Measurements from ENCODE around the gene SYAP1.
"Not testable (repeated sequence)": the region's sequence is repeated elsewhere in the genome, so short reads cannot be mapped to it uniquely, and the experiment has no call there.

SYAP1 gene, protein sequence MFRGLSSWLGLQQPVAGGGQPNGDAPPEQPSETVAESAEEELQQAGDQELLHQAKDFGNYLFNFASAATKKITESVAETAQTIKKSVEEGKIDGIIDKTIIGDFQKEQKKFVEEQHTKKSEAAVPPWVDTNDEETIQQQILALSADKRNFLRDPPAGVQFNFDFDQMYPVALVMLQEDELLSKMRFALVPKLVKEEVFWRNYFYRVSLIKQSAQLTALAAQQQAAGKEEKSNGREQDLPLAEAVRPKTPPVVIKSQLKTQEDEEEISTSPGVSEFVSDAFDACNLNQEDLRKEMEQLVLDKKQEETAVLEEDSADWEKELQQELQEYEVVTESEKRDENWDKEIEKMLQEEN

DNA sequence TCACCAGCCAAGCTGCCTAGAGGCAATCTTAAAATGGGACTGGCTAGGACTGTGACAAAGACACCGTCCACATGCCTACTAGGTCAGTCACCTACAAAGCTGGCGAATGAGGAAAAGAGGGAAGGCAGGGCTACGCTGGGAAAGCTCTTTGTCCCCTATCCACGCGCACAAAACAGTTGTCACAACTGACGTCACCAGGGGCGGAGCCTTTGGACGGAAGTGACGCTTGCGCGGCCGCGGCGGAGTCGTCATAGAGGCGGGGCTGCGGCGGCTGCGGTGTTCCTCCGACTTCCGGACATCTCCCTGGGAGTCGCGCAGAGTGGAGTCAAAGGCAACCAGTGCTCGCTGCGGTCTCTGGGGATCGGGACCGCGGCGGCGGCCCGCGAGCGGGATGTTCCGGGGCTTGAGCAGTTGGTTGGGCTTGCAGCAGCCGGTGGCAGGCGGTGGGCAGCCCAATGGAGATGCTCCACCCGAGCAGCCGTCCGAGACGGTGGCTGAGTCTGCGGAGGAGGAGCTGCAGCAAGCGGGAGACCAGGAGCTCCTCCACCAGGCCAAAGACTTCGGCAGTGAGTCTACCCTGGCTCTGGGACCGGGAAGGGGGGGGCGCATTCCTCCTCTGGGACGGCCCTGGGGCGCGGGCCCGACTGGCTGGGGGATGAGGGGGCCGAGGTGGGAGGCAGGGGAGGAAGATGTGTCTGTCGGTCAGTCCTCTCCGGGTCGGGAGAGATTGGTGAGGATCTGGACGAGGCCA lies at the start of gene SYAP1:
Gene SYAP1, plus strand, starts transcription at position 279 of the 751 bp plus-strand sequence. Its CDS starts 113 bp downstream, at position 392.
- peak; percentile 6 to 98 (median 88) for DNase-seq

DNA sequence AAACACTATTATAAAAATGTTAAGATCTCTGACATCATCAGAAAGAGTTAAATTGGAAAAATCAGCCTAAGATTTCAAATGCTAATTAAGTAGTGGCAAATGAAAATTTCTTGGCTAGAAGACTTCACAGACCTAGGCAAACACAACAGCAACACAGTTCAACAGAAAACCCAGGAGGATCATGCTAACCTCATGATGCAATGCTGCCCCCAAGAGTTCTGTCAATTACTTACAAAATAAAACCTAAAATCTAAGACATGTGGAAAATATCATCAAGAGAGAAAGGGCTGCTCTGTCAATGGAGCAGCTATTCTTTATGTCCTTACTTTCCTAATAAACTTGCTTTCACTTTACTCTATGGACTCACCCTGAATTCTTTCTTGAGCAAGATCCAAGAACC lies 48.4 kb upstream of the SYAP1 start:
- DNase-seq = peak in 13 of 56 donors; percentile 0 to 30 (median 1)

DNA sequence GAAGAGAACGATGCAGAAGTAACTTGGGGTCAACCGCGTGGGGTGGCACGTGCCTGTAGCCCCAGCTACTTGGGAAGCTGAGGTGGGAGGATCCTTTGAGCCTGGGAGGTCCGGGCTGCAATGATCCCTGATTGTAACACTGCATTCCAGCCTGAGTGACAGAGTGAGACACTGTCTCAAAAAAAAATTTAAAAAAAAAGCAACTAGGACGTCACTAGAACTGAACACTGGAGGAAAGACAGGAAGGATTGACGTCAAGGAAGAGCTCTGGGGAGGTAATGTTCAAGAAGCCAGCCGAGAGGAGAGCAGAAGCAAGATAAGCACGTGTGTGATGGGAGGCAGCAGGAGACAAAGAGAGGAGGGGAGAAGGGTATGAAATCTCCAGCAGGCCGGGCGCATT lies 40.7 kb upstream of the SYAP1 start:
- no peak for DNase-seq

DNA sequence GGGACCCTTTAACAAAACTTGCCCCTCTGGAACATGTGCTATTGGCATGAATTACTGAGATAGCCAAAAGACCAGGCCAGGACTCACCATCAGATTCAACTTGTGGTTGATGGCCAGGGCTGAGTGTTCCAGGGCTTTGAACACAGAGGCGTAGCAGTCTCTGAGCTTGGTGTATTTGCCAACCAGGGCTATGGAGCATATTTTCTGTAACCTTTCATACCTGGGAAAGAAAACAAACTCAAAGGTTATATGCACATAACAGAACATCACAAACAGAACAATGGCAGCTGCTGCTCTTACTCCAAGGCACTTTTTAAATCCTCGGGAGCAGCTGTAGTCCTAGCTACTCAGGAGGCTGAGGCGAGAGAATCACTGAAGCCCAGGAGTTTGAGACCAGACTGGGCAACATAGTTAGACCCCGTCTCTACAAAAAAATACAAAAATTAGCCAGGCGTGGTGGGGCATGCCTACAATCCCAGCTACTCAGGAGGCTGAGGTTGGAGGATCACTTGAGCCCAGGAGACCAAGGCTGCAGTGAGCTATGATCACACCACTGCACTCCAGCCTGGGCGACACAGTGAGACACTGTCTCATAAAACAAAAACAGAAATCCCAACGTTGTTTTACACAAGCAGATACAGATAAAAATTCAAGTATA lies 36.3 kb upstream of the SYAP1 start:
- DNase-seq = no peak

DNA sequence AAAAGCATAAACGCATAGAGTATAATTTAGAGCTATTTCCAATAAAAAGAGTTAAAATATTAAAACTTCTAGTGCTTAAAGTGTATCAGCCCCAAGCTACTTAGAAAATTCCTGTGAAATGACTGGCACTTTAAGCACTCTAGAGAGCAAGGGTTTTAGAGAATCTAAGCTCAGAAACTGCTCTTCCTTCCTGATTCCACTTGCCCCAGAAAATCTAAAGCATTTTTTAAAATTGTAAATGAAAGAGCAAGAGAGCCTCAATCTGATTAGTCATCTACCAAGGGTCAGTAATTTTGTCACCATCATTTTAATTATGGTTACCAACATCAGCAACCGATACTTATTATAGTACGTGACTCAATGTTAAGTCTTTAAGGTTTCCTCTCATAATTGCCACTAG lies 31.9 kb upstream of the SYAP1 start:
- DNase-seq = no peak

DNA sequence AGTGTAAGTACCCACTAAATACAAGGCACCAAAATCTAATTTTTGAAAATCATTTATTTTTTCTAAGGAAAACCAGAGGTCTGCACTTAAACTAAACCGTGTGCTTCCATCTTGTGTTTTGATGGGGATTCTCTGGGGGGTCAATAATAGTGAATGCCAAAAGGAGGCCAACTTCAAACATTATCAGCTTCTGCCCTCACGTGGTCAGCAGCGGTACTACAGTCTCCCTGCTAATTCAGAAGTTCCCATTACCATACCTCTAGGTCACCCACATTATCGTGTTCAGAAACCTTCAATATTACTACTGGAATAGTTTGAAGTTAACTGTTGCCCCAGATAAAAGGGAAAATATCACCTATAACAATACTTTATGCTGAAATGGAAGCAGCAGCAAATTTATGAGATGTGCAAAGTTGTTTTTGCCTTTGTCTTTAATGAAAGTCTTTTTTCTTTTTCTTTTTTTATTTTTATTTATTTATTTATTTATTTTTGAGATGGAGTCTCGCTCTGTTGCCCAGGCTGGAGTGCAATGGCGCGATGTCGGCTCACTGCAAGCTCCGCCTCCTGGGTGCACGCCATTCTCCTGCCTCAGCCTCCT lies 24.2 kb upstream of the SYAP1 start:
- DNase-seq = peak in 38 of 56 donors; percentile 0 to 72 (median 4)

DNA sequence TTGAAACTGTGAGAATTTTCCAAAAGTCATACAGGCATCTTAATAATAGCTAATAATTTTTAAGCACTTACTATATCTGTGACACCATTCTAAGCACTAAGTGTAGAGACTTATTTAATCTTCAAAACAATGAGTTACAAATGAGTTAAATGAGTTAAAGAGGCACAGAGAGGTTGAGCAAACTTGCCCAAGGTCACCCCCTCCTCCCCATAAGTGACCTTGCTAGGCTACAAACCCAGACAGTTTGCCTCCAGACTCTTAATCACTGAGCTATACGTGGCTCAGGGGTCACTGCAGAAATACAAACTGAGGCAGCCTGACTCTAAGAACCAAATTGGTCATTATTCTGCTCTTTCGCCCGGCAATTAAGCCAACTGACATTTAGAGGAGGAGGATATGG lies 22.5 kb upstream of the SYAP1 start:
- DNase-seq = no peak

DNA sequence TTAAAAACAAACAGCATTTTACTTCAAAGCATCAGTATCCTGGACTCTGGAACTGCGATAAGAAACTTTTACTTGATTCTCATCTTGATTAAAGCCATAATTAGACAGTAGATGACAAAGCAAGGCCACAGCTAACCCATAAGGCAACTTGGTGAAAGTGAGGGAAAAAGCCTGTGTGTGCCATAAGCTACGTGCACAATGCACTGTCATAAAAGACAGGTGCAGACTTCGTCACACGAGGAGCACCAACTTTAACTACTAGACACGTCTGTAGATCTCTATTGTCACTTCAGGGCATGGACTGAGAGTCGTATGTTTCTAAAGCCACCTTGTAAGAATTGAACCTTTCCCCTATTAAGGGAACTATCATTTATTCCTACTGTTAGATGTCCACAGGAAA lies 20.0 kb upstream of the SYAP1 start:
- DNase-seq = no peak

DNA sequence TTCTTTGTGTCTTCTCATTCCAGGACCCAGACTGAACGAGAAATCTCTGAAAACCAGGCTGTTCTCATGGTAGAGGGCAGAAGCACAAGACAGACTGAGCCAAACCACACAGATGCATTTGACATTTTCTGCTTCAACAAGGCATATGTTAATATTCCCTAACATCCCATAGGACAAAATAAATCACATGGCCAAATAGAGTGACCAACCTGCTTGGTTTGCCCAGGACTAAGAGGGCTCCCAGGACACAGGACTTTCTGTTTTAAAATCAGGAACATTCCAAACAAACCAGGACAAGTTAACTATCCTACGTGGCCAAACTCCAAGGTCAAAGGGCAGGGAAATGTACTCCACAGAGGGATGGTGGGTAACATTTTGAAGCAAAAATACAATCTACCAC lies 18.7 kb upstream of the SYAP1 start:
- no peak for DNase-seq

DNA sequence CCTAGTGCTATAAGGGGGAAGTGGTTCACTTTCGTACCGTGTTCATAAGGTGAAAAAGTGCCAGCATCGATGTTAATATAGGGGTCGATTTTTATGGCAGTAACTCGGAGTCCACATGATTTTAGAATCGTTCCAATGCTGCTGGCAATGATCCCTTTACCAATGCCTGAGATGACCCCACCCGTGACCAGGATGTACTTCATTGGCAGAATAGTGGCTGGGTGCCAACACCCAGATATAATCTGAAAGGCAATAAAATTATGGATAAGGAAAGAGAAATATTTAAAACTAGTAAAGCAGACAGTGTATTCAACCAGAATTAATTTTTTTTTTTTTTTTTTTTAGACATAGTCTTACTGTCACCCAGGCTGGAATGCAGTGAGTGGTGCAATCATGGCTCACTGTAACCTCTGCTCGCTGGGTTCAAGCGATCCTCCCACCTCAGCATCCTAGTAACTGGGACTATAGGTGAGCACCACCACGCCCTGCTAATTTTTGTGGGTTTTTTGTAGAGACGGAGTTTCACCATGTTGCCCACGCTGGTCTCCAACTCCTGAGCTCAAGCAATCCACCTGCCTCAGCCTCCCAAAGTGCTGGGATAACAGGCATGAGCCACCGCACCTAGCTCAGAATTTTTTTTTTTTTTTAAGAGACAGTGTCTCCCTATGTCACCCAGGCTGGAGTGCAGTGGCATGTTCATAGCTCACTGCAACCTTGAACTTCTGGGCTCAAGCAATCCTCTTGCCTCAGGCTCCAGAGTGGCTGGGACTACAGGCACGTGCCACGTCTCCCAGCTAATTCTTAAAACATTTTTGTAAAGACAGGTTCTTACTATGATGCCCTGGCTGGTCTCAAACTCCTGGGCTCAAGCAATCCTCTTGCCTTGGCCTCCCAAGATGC lies 16.5 kb upstream of the SYAP1 start:
- DNase-seq = no peak

DNA sequence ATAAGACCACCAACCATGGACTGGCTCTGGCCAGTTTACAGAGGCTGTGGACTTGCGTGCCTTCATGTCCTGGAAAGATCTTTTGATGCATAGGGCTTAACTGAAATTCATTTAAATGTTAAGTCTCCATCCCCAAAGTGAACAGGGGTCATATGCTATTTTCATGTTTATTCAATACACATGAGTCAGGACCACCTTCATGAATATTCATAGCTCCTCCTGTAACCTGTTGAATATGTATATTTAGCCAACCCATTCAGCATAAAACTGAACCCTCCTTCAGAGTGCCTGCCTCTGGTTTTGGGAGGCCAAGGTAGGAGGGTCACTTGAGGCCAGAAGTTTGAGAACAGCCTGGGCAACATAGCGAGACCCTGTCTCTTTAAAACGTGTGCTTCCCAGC lies 14.0 kb upstream of the SYAP1 start:
- DNase-seq = no peak

DNA sequence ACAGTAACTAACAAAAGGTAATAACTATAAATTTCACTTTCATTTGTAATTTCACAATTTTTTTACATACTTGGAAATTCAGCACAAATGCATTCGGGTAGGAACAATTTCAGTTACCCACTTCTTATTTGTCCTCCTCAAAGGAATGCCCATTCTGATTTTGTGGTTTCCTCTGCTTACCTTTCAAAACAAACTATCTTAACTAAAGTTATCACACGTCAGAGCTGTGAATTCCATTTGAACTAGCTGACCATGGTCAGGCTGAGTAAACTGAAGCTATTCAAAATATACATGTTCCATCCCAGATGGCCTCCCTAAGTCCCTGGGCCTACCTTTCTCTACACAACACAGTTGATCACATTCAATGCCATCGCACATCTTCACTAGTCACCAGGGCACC lies 11.4 kb upstream of the SYAP1 start:
- no peak for DNase-seq

DNA sequence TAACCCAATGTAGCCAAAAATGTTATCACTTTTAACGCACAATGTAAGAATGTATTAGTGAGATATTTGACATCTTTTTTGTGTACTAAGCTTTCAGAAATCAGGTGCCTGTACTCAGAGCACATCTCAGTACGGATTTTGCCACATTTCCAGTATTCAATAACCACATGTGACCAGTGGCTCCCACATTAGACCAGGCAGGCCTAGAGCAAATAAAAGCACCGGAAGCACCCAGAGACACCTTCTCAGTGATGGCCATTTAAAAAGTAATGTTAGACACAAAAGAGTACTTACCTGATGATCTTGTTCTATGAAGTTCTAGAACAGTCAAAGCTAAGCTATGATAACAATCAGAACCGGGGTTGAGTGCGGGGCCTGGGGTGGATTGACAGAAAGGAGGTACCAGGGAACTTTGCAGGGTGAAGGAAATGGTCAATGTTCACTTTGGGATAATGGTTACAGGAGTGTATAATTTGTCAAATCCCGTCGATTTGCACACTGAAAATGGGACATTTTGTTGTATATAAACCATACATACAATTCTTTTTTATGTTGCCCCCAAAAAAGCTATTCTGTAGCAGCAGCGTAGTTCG lies 8.1 kb upstream of the SYAP1 start:
- DNase-seq = peak in 3 of 56 donors; percentile 0 to 18 (median 0)

DNA sequence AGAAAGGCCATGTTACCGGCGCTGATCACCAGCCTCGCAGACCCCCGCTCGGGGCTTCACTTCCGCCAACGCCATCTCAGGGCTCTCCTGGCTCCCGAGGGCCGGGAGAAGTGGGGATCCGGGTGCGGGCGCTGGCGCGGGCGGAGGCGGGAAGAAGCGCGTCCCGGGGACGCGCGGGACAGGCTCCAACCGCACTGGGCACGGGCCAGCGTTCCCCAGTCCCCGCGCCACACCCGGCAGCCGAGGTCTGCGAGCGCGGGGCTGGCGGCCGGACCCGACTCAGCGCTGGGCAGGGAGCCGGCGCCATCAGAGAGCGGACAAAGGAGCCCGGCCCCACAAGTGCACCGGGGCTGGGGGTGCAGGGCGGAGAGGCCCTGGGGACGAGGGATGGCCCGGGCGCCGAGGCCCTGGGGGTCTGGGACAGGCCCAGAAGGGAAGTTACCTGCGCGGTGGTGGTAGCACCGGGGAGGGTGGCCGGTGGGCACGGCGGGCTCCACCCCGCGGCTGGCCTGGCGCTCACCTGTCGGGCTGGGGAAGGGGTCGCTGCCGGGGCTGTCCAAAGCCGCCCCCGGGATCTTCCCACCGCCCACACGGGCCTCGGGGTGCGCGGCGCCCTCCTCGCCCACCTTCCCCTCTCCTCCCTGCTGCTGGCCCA lies 7.4 kb upstream of the SYAP1 start:
- peak in 14 of 56 donors; percentile 0 to 32 (median 10) for DNase-seq

DNA sequence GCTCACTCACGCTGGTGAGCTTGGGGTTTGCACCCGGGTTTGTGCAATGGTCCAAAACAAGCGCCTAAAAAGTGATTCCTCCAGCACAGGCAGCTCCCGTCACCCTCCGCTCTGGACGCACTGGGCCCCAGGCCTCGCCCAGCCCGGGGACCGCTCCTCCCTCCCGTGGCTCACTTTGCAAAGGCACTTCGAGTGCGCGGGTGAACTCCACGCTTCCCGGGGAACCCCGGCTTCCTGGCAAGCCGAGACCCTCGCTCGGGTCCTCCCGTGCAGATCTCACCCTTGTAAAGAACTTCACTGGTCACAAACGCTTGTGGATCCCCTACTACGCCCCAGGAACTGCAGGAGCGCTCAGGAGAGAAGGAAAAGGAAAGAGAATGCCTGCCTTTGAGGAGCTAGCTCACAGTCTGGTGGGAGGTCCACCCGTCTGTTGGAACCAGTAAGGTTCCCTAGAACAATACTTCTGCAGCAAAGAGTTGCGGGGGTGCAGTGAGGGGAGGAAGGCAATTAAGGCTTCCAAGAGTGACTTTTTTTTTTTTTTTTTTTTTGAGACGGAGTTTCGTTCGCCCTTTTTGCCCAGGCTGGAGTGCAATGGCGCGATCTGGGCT lies 6.8 kb upstream of the SYAP1 start, which contains the start of gene CTPS2:
Gene CTPS2, minus strand, starts transcription at position 122 of the 608 bp plus-strand sequence. CDS start 9,767 bp downstream, outside the sequence.
- DNase-seq = peak in 46 of 56 donors; percentile 0 to 52 (median 16)

DNA sequence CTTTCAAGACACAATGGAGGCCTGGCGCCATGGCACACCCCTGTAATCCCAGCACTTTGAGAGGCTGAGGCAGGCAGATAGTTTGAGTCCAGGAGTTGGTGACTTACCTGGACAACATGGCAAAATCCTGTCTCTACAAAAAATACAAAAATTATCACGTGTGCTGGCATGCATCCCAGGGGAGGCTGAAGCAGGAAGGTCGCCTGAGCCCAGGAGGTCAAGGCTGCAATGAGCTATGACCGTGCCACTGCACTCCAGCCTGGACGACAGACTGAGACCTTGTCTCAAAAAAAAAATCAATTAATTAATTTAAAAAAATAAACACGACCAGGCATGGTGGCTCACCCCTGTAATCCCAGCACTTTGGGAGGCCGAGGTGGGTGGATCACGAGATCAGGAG lies 4.9 kb upstream of the SYAP1 start:
- no peak for DNase-seq

DNA sequence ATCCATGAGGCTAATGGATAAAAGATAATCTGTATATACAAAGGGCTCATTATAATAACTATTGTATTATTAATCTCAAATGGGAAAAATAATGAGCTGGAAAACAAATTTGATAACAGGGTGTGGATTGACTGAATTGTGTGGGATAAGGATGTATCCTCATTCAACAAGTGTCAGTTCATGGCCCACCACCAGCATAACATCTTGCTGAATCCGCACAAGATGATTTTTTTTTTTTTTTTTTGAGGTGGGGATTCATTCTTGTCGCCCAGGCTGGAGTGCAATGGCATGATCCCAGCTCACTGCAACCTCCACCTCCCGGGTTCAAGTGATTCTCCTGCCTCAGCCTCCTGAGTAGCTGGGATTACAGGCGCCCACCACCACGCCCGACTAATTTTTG lies 3.8 kb upstream of the SYAP1 start:
- not testable (repeated sequence) for DNase-seq

DNA sequence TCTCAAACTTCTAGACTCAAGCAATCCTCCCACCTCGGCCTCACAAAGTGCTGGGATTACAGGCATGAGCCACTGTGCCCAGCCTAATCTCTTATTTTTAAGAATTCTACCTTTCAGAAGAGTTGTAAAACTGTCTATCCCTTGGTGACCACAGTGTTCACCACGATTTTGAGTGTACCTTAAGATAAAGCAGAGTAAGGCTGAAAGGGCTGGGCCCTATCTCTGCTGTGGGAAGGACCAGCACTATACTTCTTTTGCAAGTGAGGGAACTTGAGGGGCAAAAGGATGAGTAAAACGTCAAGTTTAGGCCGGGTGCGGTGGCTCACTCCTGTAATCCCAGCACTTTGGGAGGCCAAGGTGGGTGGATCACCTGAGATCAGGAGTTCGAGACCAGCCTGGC lies 3.0 kb upstream of the SYAP1 start:
- not testable (repeated sequence) for DNase-seq

DNA sequence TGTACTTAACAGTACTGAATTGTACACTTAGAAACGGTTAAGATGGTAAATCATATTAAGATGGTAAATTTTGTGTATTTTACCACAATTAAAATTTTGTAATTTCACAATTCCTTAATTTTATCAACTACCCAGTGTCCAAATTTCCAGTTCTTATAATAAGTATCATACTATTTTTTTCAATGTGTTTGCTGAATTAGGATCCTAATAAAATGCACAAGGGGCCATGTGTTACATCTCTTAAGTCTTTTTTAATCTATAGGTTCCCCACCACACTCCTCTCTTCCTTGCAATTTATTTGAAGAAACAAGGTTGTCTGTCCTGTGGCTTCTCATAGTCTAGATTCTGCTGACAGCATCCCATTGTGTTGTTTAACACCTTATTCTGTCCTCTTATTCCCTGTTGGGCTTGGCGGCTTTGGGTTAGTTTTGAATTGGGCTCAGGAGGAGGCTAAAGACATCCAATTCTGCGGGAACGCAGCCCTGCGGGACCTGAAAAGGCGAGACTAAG lies 533 bp upstream of the SYAP1 start:
- DNase-seq = no peak

Data from amygdala (tissue), 56 donors.